ENCODE results near the gene CCDC57. TPM values are rescaled to one million over a fixed set of nuclear protein-coding genes. Genes with fewer than 3 reads are reported as not detected.

CCDC57 gene
- total RNA-seq, 1 donor from 2014 or later = 15.0 TPM

GRCh38 chr17:82180776-82181528 is 31.7 kb downstream of the CCDC57 start:
- no peaks in the 10 kb centered on the region for H3K9me3 Mint-ChIP-seq
- Histone ChIP-seq H3F3A (ENCODE audit: low read depth) (peaks cover under 1% of the 10 kb centered on the region), H3K79me2 (ENCODE audit: low read depth) (no peaks in the 10 kb centered on the region), H4K20me1 (ENCODE audit: low read depth) (no peaks in the 10 kb centered on the region), H3K27ac (no peak overlapping the region), H2AFZ (replicated peaks) (no peak overlapping the region), H3K36me3 (no peaks in the 10 kb centered on the region), H3K4me1 (no peaks in the 10 kb centered on the region), H3K4me2 (no peak overlapping the region), H3K4me3 (no peak overlapping the region), H3K9ac (no peak overlapping the region), H3K9me3 (ENCODE audit: low read depth) (no peaks in the 10 kb centered on the region), H3K27me3 (peaks cover 21% of the 10 kb centered on the region)
- TF ChIP-seq EZH2 (IDR thresholded peaks at IDR 0.05) = no peak
- no peak for TF ChIP-seq EZH2phosphoT487 (IDR thresholded peaks at IDR 0.05)
- TF ChIP-seq, protein P1, sequence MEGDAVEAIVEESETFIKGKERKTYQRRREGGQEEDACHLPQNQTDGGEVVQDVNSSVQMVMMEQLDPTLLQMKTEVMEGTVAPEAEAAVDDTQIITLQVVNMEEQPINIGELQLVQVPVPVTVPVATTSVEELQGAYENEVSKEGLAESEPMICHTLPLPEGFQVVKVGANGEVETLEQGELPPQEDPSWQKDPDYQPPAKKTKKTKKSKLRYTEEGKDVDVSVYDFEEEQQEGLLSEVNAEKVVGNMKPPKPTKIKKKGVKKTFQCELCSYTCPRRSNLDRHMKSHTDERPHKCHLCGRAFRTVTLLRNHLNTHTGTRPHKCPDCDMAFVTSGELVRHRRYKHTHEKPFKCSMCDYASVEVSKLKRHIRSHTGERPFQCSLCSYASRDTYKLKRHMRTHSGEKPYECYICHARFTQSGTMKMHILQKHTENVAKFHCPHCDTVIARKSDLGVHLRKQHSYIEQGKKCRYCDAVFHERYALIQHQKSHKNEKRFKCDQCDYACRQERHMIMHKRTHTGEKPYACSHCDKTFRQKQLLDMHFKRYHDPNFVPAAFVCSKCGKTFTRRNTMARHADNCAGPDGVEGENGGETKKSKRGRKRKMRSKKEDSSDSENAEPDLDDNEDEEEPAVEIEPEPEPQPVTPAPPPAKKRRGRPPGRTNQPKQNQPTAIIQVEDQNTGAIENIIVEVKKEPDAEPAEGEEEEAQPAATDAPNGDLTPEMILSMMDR (IDR thresholded peaks at IDR 0.05) = no peak
- H3K4me1 Mint-ChIP-seq = no peaks in the 10 kb centered on the region
- H3K27me3 Mint-ChIP-seq (ENCODE audit: insufficient read depth, low read depth) = peaks cover 2% of the 10 kb centered on the region
- DNase-seq (ENCODE audit: low spot score) = no peak
- H3K36me3 Mint-ChIP-seq = peaks cover 27% of the 10 kb centered on the region
- no peak overlapping the region for H3K27ac Mint-ChIP-seq
- no peak overlapping the region for H3K4me3 Mint-ChIP-seq

DNA sequence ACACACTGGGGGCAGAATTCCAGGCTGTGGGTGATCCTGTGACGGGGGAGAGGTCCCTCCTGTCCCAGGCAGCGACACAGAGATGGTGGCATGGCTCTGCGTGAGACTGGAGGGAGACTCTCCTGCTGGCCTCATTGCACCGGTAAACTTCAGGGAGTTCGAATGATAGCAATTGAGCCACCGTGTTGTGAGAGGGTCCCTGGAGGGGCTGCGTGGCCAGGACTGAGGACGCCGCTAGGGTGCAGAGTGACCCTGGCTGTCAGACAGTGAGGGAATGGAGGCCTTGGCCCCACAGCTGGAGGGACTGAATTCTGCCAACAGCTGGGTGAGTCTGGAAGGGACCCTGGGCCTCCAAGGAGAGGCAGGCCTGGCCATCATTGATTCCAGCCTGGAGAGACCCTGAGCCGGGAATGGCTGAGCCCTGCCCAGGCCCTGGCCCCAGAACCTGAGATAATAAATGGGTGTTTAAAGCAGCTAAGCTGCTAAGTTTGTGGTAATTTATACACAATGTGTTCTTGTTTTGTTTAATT is 32.6 kb downstream of the CCDC57 start:
- Histone ChIP-seq H3K9ac (no peak overlapping the region), H3K27me3 (peaks cover 31% of the 10 kb centered on the region), H3K9me3 (ENCODE audit: low read depth) (no peaks in the 10 kb centered on the region), H3K27ac (no peak overlapping the region), H3K4me1 (peaks cover 5% of the 10 kb centered on the region), H3K36me3 (no peaks in the 10 kb centered on the region), H2AFZ (replicated peaks) (no peak overlapping the region), H4K20me1 (ENCODE audit: low read depth) (peaks cover 2% of the 10 kb centered on the region), H3F3A (ENCODE audit: low read depth) (peaks cover 10% of the 10 kb centered on the region), H3K4me3 (no peak overlapping the region), H3K4me2 (no peak overlapping the region), H3K79me2 (ENCODE audit: low read depth) (no peaks in the 10 kb centered on the region)
- Mint-ChIP-seq H3K27me3 (ENCODE audit: insufficient read depth, low read depth) (peaks cover 4% of the 10 kb centered on the region), H3K9me3 (no peaks in the 10 kb centered on the region), H3K27ac (no peak overlapping the region), H3K4me3 (no peak overlapping the region), H3K36me3 (peaks cover 31% of the 10 kb centered on the region), H3K4me1 (no peaks in the 10 kb centered on the region)
- TF ChIP-seq, protein P1 (IDR thresholded peaks at IDR 0.05) = no peak
- TF ChIP-seq EZH2 (IDR thresholded peaks at IDR 0.05) (no peak), EZH2phosphoT487 (IDR thresholded peaks at IDR 0.05) (no peak)
- no peak for DNase-seq (ENCODE audit: low spot score)

DNA sequence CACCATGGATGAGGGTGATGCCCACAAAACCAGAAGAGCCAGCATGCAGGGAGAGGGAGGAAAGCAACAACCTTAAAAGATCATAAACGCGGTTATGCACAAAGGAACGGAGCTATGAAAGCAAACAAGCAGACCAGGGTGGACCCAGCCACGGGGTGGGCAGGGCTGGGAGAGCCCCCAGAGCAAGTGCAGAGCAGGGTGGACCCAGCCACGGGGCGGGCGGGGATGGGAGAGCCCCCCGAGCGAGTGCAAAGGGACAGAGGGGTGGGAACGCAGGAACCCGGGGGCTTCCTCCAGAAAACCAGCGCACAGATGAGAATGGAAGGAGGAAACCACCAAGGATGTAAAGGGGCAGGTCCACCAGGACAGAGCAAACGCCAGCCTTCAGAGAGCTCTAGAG is 33.2 kb downstream of the CCDC57 start:
- Mint-ChIP-seq H3K4me1 (no peaks in the 10 kb centered on the region), H3K4me3 (no peak overlapping the region), H3K27ac (no peak overlapping the region), H3K27me3 (ENCODE audit: insufficient read depth, low read depth) (peaks cover 4% of the 10 kb centered on the region), H3K9me3 (no peaks in the 10 kb centered on the region), H3K36me3 (peaks cover 34% of the 10 kb centered on the region)
- H3K36me3 ChIP-seq = no peaks in the 10 kb centered on the region
- H3K27me3 ChIP-seq = peaks cover 37% of the 10 kb centered on the region
- H4K20me1 ChIP-seq (ENCODE audit: low read depth) = peaks cover 8% of the 10 kb centered on the region
- peaks cover 11% of the 10 kb centered on the region for H3K4me1 ChIP-seq
- no peak overlapping the region for H3K4me3 ChIP-seq
- no peak overlapping the region for H3K27ac ChIP-seq
- H3K79me2 ChIP-seq (ENCODE audit: low read depth) = no peaks in the 10 kb centered on the region
- H3F3A ChIP-seq (ENCODE audit: low read depth) = peaks cover 16% of the 10 kb centered on the region
- DNase-seq (ENCODE audit: low spot score) = no peak
- no peak overlapping the region for H3K4me2 ChIP-seq
- no peaks in the 10 kb centered on the region for H3K9me3 ChIP-seq (ENCODE audit: low read depth)
- H3K9ac ChIP-seq = no peak overlapping the region
- H2AFZ ChIP-seq (replicated peaks) = no peak overlapping the region
- TF ChIP-seq, protein P1 (IDR thresholded peaks at IDR 0.05) = no peak
- TF ChIP-seq EZH2phosphoT487 (IDR thresholded peaks at IDR 0.05) (no peak), EZH2 (IDR thresholded peaks at IDR 0.05) (no peak)
